HG03565 (cell line): ENCODE results near the gene LAMA1.
"Not testable (repeated sequence)": the region's sequence is repeated elsewhere in the genome, so short reads cannot be mapped to it uniquely, and the experiment has no call there.

Experiments
- ATAC-seq: cut with Tn5 transposase; IDR thresholded peaks from one replicate; pipeline ENCODE4 v1.9.1; 2021; ENCODE audit warnings: mild to moderate bottlenecking, moderate library complexity; ENCODE audit not compliant: unreplicated experiment

LAMA1 gene

GRCh38 chr18:6955304-6955703 is 162.3 kb downstream of the LAMA1 start:
- ATAC-seq, result no peak

DNA sequence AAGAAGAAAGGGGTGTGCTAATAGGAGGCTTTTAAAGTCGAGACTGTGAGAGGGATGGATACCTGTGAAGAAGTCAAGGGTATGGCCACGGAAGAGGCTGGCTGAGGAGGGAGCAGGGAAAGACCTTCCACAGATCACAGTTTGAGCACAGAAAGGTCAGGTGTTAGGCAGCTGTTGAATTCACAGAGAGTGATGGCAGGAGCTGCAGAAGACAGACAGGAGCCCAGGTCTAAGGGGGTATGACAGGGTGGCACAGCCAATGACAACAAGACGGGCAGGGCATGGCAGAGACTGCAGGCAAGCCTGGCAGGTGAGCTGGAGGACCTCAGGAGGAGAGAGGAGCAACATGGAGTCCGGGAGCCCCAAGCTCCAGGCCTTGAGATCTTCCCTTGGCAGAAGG is 163.1 kb downstream of the LAMA1 start:
- ATAC-seq, result no peak

GRCh38 chr18:6951336-6952090 is 166.1 kb downstream of the LAMA1 start:
- ATAC-seq, result no peak

DNA sequence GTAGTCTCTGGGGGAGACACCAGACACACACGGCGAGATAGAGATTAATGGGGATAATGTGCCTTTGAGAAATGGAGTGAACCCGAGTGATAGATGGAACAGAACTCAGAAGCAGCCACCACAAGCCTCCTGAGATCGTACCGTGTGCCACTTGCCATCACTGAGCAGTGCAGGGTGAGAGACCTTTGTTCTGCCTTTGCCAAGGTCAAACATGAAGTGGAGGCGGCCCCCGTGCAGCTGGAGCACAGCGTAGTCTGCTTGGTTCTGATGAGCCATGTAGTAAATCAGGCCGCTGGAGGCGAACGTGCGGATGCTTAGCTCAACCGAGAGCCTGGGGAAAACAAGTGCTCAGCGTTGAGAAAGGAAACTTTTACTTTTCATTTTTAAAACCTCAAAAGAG is 167.0 kb downstream of the LAMA1 start:
- no peak for ATAC-seq

DNA sequence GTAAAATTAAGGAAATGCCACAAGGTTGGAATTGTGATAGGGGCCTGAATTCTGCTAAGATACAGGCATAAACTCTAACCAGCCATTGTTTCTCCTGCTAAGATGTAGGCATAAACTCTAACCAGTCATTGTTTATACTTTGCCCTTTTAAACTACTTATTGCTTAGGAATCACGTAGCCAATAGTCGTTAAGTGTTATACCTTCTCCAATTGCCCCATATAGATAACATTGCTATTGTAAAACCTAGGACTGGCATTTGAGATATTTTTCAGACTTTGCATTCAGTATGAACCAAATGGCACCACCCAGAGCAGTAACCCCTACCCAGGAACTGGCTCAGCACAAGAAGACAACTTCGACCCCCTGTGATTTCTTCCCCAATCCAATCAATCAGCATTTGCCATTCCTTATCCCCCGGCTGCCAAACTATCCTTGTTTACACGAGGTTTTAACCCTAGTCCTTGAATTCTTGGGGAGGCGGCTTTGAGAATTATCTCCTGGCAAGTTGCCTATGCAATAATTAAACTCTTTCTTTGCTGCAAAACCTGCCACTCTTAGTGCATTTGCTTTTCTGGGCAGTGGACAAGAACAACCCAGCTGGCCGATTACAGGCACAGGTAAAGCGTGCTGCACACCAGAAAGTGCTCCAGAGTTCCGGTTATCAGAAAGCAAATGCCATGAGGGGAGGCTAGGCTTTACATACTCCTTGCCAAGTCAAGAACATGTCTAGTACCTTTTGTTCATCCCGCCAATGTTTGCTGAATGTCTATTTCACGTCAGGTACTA is 167.6 kb downstream of the LAMA1 start:
- no peak for ATAC-seq

- ATAC-seq, result no peak
Measured at GRCh38 chr18:6948281-6949055, 169.1 kb downstream of the LAMA1 start.

DNA sequence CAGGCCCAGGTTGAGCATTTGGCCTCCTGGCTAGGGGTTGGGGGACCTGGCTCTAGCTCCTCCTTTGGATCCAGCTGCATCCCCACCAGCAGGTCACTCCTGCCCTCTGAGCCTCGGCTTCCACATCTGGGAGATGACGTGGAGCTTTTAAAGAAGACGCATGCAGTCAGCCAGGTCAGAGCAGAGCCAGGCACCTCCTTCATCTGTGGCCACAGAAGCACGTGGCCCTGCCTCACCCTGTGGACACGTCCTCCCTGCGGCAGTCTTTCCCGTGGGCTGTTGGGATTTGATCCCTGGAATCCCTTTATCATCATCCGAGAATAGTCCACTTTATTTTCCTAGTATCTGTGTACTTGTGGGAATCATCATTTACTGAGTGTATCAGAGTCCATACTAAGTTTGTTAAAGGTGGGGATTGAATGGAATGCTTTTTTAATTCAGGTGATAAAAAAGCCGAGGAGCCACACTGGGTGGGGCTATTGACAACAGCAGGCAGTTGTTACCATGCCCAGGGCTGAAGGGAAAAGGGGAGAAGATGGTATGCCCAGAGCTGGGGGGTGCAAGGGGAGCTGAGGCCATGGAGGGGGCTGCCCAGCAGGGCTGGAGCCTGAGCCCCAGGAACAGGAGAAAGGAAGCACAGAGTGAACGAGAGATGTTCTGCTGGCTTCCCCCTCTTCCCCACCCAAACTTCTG is 170.1 kb downstream of the LAMA1 start:
- no peak for ATAC-seq

GRCh38 chr18:6943143-6943542 is 174.5 kb downstream of the LAMA1 start:
- no peak for ATAC-seq

GRCh38 chr18:6942742-6943141 is 174.9 kb downstream of the LAMA1 start:
- no peak for ATAC-seq

- no peak for ATAC-seq
Measured at GRCh38 chr18:6941996-6942395, 175.6 kb downstream of the LAMA1 start.

DNA sequence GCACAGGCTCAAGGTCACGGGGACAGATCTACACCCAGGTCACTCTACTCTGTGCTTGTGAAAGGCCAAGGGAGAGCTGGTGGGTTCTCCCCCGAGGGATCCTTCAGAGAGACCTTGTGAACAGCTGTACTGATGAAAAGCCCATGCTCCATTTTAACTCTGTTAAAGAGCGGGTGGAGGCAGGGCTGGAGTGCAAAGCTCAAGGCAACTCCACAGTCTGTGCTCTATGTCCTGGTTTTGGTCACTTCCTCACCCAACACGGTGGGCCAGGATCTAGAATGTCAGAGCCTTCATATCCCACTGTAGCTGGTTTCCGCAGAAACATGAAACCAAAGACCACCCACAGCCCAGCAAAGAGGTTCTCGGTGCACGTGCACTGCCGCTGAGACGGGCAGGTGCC is 177.1 kb downstream of the LAMA1 start:
- ATAC-seq, result no peak

- ATAC-seq, result no peak
Measured at GRCh38 chr18:6939972-6940371, 177.6 kb downstream of the LAMA1 start.

- not testable (repeated sequence) for ATAC-seq
Measured at GRCh38 chr18:6938403-6938802, 179.2 kb downstream of the LAMA1 start.

DNA sequence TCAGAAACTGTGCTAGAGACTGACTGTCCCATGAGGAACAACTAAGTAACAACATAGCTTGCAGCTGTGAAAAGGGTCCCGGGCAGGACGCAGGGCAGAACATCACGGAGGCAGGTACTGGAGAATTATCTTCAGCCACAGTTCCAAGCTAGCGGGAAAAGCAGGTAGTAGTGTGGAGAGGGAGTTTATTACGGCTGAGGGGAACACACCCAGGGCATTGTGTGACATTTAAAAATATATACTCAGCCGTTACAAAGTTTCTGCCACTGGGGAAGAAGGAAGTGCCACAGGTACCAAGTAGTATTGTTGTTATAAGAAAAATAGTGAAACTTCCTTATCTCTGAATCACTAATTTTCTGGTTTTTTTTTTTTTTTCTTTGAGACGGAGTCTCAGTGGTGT is 179.6 kb downstream of the LAMA1 start:
- no peak for ATAC-seq

DNA sequence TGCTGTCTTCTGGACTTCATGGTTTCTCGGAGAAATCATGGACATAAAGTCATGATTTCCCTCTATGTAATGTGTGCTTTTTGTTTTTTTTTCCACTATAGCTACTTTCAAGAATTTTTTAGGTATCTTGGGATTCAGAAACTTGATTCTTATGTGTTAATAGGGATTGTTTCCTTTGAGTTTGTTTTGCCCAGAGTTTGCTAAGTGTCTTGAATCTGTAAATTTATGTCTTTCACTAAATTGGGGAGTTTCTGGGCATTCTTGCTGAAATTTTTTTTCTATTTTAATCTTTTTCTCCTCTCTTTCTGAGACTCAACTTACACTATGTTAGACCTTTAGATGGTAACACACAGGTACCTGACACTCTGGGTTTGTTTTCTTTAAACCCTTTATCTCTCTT is 182.7 kb downstream of the LAMA1 start:
- ATAC-seq, result no peak

DNA sequence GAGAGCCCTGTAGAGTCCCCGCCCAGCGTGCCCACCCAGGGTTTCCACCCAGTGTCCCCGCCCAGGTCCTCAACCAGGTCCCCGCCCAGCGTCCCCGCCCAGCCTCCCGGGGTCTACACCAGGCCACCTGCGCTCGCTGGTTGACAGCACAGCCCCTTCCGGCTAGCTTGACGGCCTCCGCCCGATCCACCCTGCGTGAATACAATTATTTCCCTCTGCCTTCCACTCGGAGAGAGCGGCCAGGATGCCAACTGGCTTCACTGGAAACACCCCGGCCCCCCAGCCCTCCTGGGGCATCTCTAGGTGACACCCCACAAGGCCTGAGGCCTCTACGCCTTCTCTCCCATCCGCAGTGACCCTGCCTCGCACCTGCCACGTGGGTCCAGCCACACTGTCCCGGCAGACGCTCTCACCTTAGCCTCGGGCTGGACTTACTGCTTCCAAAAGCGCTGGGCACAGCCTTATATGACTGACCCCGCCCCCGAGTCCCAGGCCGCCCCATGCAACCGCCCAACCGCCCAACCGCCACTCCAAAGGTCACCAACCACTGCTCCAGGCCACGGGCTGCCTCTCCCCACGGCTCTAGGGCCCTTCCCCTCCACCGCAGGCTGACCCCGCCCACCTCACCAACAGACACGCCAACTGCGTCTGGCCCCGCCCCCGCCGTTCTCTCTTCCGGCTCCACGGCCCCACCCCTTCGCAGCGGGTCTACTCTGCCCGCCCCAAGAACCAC is 188.1 kb downstream of the LAMA1 start:
- ATAC-seq, result no peak

DNA sequence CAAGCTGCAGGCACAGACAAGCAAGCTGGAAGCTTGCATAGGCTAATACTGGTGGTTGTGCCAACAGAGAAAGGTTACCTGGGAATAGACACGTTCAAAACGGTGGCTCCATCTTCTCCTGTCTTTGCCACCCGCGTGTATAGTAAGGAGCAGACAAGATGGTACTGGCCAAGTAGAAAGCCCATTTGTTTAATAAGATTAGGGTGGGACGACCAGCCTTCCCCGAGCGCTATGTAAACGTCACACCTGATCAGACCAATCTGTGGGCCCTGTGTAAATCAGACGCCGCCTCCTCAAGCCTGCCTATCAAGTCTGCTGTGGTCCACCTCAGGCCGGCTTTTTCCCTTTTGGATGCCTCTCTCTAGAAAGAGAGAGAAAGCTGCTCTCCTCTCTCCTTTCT is 189.2 kb downstream of the LAMA1 start:
- ATAC-seq, result no peak

GRCh38 chr18:6927153-6927552 is 190.4 kb downstream of the LAMA1 start:
- ATAC-seq, result no peak

DNA sequence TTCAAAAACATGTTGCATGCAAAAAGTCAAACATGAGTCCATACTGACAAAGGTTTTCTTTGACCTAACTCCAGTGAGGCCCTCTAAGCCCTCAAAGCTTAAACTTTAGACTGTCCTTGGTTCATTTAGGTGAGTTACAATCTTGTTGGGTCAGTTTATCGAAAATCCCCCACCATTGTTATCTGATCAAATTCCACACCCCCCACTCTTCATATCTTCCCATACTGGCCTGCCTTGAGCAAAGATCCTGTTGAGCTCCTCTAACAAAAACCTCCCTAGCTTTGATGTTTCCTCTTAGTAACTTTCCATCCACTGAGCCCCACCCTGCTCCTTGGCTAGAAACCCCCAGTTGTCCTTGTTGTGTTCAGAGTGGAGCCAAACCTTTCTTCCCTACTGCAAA is 194.4 kb downstream of the LAMA1 start:
- ATAC-seq, result no peak

- ATAC-seq, result no peak
Measured at GRCh38 chr18:6921571-6921970, 196.0 kb downstream of the LAMA1 start.
